HEK293T (cell line): ENCODE results near the gene ITGA8.

Experiments used
- ELF4 ChIP-seq: fragments of 450-650 bp; IDR thresholded peaks from 2 replicates; pipeline ENCODE4 v1.6.1; 2017; ENCODE audit warnings: antibody characterized with exemption
- FOXK2 ChIP-seq: fragments of 450-650 bp; IDR thresholded peaks from 2 replicates; pipeline ENCODE4 v1.6.1; 2016; ENCODE audit warnings: mild to moderate bottlenecking
- FOXM1 ChIP-seq: fragments of 450-650 bp; IDR thresholded peaks from 2 replicates; pipeline ENCODE4 v1.6.1; 2017; ENCODE audit warnings: mild to moderate bottlenecking, borderline replicate concordance
- PKNOX1 ChIP-seq: fragments of 450-650 bp; IDR thresholded peaks from 2 replicates; pipeline ENCODE4 v1.6.1; 2016
- SP1 ChIP-seq: fragments of 450-650 bp; IDR thresholded peaks from 2 replicates; pipeline ENCODE4 v1.6.1; 2017
- TARDBP ChIP-seq: fragments of 450-650 bp; IDR thresholded peaks from 2 replicates; pipeline ENCODE4 v1.6.1; 2016

- no peak for TF ChIP-seq FOXM1
- TF ChIP-seq SP1 = no peak
- no peak for TF ChIP-seq PKNOX1
- TF ChIP-seq ELF4 = no peak
- no peak for TF ChIP-seq FOXK2
- TF ChIP-seq TARDBP = no peak
Measured at GRCh38 chr10:15670880-15671279, 48.8 kb downstream of the ITGA8 start.
